HG02763 (cell line): Measurements from ENCODE around the gene SORCS2.

Experiments
- ATAC-seq: cut with Tn5 transposase; IDR thresholded peaks from one replicate; pipeline ENCODE4 v1.9.1; 2021; ENCODE audit warnings: mild to moderate bottlenecking, moderate library complexity; ENCODE audit not compliant: unreplicated experiment

The SORCS2 gene

GRCh38 chr4:7422151-7422897 lies 230.0 kb downstream of the SORCS2 start:
- ATAC-seq = no peak

DNA sequence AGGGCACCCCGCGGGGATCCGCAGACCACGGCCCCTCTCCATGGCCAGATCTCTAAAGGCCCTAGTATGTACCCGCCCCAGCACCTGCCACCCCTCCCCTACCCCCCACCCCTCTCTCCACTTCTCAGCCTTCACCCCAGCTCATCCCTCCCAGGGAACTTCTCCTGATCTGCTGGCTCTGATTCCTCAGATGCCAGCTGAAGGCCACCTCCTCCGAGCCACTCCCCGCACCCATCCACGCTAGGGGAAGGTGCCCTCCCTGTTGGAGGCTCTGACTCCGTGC lies 230.5 kb downstream of the SORCS2 start:
- no peak for ATAC-seq

DNA sequence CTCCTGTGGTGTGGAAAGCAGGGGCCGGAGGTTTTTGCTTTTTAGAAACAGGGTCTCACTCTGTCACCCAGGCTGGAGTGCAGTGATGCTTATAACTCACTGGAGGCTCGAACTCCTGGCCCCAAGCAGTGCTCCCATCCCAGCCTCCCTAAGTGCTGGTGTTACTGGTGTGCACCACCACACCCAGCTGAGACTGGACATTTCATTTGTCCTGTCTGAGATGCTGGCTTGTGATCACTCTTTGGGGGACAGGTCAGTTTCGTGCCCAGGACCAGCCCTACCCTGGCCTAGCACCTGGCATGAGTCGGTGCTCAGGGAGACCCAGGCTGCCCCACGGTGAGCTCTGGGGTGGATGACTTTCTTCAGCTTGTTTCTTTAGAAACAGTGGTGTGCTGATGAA lies 231.1 kb downstream of the SORCS2 start:
- ATAC-seq = no peak

GRCh38 chr4:7423801-7424552 lies 231.6 kb downstream of the SORCS2 start:
- no peak for ATAC-seq

GRCh38 chr4:7424553-7425111 lies 232.3 kb downstream of the SORCS2 start:
- no peak for ATAC-seq

- ATAC-seq = no peak
Observed at GRCh38 chr4:7425124-7425523, 232.8 kb downstream of the SORCS2 start.

GRCh38 chr4:7425591-7426468 lies 233.5 kb downstream of the SORCS2 start:
- ATAC-seq = no peak

- ATAC-seq = no peak
Observed at GRCh38 chr4:7426525-7427171, 234.3 kb downstream of the SORCS2 start.

DNA sequence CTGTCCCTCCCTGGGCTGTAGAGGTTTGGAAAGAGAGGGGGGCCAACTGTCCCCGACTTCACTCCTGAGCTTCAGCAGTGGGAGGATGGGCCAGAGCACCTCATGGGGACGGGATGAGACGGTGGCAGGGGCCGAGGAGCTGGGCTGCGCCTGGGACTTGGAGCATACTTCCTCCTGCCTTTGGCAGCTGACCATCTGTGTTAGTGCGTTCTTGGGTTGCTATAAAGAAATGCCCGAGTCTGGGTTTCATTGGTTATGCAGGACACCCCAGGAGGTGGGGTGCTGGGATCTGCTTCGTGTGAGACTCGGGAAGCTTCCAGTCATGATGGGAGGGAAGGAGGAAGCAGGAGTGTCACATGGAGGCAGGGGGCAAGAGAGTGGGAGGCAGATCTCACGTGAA lies 235.0 kb downstream of the SORCS2 start:
- ATAC-seq = no peak

- ATAC-seq = no peak
Observed at GRCh38 chr4:7427831-7428260, 235.5 kb downstream of the SORCS2 start.

DNA sequence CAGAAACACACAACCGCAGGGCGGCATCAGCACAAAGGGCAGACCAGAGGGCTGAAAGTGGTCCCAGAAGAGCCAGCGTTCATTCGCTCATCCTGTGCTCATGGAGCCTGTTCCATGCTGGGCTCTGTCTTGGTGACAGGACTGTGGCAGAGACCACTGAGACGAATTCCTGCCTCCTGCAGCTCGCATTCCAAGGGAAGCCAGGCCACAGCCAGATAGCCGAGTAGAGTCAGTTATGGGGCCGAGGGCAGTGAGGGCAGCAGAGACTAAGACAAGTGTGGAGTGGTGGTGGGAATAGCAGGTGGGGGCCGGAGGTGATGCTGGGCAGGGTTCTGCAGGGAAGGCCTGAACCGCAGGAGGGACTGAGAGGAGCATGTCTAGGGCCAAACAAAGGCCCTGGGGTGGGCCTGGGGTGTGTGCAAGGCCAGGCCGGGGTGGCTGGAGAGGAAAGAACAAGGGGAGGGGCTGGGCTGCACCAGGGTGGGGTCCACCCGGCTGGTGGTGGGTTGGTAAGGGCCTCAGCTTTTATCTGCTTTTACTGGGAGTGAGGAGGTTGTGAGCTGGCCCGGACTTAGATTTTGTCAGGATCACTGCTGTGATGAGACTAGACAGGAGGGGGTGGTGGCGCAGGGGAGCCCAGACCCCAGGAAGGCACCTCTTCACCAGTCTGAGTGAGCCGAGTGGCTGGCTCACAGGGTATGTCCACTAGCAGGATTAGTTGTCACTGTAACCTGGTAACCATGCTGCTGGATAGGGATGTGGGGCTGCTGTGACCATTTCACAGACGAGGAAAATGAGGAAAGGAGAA lies 236.1 kb downstream of the SORCS2 start:
- ATAC-seq = no peak

GRCh38 chr4:7429069-7429416 lies 236.7 kb downstream of the SORCS2 start:
- no peak for ATAC-seq

DNA sequence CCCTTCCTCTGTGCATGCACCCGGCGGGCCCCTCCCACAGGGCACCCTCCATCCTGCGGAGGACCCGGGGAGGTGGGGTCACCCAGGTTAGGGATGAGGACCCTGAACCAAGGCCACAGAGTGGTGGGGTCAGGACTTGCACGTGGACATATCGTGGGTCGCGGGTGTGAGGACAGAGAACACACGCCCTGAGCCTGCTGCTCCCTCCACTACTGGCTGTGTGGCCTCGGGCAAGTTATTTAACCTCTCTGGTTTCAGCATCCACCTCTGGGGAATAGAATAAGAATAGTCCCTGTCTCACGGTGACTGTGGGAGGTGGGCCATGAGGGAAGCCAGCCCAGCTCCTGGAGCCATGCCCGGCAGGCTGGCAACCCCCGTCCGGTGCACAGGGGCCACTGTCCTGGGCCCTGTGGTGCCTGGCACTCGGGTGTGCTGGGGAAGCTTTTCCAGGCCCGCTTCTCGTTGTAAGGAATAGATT lies 237.3 kb downstream of the SORCS2 start:
- ATAC-seq = no peak

- no peak for ATAC-seq
Observed at GRCh38 chr4:7430368-7430964, 238.1 kb downstream of the SORCS2 start.

- no peak for ATAC-seq
Observed at GRCh38 chr4:7430965-7431695, 238.8 kb downstream of the SORCS2 start.

GRCh38 chr4:7431696-7432530 lies 239.6 kb downstream of the SORCS2 start:
- ATAC-seq = no peak

DNA sequence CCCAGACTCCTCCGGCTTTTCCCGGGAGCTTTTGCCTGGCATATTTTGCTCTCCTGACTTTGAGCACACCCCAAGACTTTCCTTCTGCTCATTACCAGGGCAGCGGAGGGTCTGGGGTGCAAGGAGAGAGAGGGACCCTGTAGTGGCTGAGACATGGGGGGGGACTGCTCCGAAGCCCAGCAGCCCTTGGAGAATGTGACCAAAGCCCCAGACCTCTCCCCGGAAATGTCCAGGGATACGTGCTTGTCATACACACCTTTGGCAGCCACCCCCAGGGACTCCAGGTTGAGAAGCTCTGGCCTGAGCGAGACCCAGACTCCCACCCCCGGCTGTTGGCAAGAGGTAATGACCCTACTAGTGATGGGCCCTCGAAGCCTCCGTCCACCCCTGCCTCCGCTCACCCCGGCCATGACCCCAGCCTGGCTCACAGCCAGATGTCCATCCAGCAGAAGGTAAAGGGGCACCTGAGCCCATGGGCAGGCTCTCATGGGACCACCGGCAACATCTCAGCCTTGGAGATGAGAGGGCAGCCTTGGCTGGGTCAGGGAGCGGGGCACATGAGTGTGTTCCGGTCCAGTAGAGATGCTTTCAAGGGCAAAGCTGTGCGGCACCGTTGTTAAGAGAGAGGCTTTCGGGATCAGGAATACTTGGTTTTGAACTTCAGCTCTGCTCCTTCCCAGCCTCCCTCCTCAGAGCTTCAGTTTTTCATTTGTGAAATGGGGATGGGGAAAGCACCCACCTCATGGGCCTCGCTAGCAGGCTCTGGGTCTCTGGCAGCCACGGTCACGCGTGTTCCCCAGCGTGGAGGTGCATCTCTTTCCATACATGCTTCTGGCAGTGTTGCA lies 240.4 kb downstream of the SORCS2 start:
- no peak for ATAC-seq
